HEK293 (cell line): ENCODE data around the gene CTSH.
"Not testable (repeated sequence)": the region's sequence is repeated elsewhere in the genome, so short reads cannot be mapped to it uniquely, and the experiment has no call there.

ENCODE experiments used
- CTCF ChIA-PET: fragments of 350-600 bp; formaldehyde crosslinking; extraction: SDS; loops from one replicate; lab custom pipeline; 2021; ENCODE audit warnings: antibody characterized with exemption; lab: Yijun Ruan, JAX
- POLR2A ChIA-PET: fragments of 300-600 bp; formaldehyde crosslinking; extraction: SDS; loops from one replicate; lab custom pipeline; 2020; ENCODE audit warnings: antibody characterized with exemption, inconsistent platforms; lab: Yijun Ruan, JAX
- H3K27ac ChIP-seq: fragments of 200-500 bp; sonication (Bioruptor generic); 2 replicates; pipeline ENCODE4 v1.5.1; 2014; ENCODE audit warnings: low read depth, low read length, control low read depth, inconsistent platforms; ENCODE audit errors: extremely low read depth
- H3K36me3 ChIP-seq, 2 experiments: fragments of 200-500 bp in 1 of 2; sonication (Bioruptor generic) in 1 of 2; 1 replicate in 1 of 2; 2 replicates in 1 of 2; pipeline ENCODE4 v1.5.1; 2014 to 2017; ENCODE audit warnings: inconsistent platforms in 2 of 2, low read length in 2 of 2; ENCODE audit not compliant: control insufficient read depth in 2 of 2, insufficient read depth in 1 of 2
- H3K4me1 ChIP-seq: fragments of 200-500 bp; sonication (Bioruptor generic); 2 replicates; pipeline ENCODE4 v1.5.1; 2014; ENCODE audit warnings: mild to moderate bottlenecking, low read length, inconsistent platforms; ENCODE audit not compliant: control insufficient read depth, insufficient read depth
- H3K4me3 ChIP-seq: 2 replicates; pipeline ENCODE4 v1.5.1; 2011; ENCODE audit warnings: low read depth, mild to moderate bottlenecking, control low read depth, low read length, moderate library complexity
- H3K9me3 ChIP-seq: fragments of 200-500 bp; sonication (Bioruptor generic); 2 replicates; pipeline ENCODE4 v1.5.1; 2014; ENCODE audit warnings: low read depth, low read length, inconsistent platforms; ENCODE audit not compliant: control insufficient read depth, insufficient read depth
- KLF17 ChIP-seq: fragments of 450-650 bp; formaldehyde crosslinking; IDR thresholded peaks from 2 replicates; pipeline ENCODE4 v1.5.1; 2016; ENCODE audit warnings: missing biosample characterization, missing genetic modification characterization
- MZF1 ChIP-seq: fragments of 450-650 bp; formaldehyde crosslinking; IDR thresholded peaks from 2 replicates; pipeline ENCODE4 v1.5.1; 2017; ENCODE audit warnings: missing biosample characterization, missing genetic modification characterization, borderline replicate concordance
- PBX3 ChIP-seq: sonication (generic); formaldehyde crosslinking; IDR thresholded peaks from 2 replicates; pipeline ENCODE4 v1.8.1; 2022; ENCODE audit warnings: mild to moderate bottlenecking, moderate library complexity, missing genetic modification reagents
- SCRT1 ChIP-seq: fragments of 450-650 bp; formaldehyde crosslinking; IDR thresholded peaks from 2 replicates; pipeline ENCODE4 v1.5.1; 2016; ENCODE audit warnings: missing biosample characterization, missing genetic modification characterization, borderline replicate concordance
- SCRT2 ChIP-seq: fragments of 450-650 bp; formaldehyde crosslinking; IDR thresholded peaks from 2 replicates; pipeline ENCODE4 v1.5.1; 2016; ENCODE audit warnings: missing biosample characterization, missing genetic modification characterization
- WT1 ChIP-seq: fragments of 450-650 bp; formaldehyde crosslinking; IDR thresholded peaks from 2 replicates; pipeline ENCODE4 v1.5.1; 2016; ENCODE audit warnings: missing biosample characterization, missing genetic modification characterization
- ZFP41 ChIP-seq: fragments of 450-650 bp; formaldehyde crosslinking; IDR thresholded peaks from 2 replicates; pipeline ENCODE4 v1.5.1; 2016; ENCODE audit warnings: missing biosample characterization, missing genetic modification characterization, borderline replicate concordance
- ZFP69B ChIP-seq: fragments of 450-650 bp; formaldehyde crosslinking; IDR thresholded peaks from 2 replicates; pipeline ENCODE4 v1.5.1; 2016; ENCODE audit warnings: missing biosample characterization, missing genetic modification characterization
- ZNF341 ChIP-seq: fragments of 450-650 bp; formaldehyde crosslinking; IDR thresholded peaks from 2 replicates; pipeline ENCODE4; 2016; ENCODE audit warnings: low read depth, missing biosample characterization, missing genetic modification characterization
- ZNF362 ChIP-seq: fragments of 450-650 bp; formaldehyde crosslinking; IDR thresholded peaks from 2 replicates; pipeline ENCODE4 v1.5.1; 2016; ENCODE audit warnings: missing biosample characterization, missing genetic modification characterization
- ZNF510 ChIP-seq: fragments of 450-650 bp; formaldehyde crosslinking; IDR thresholded peaks from 2 replicates; pipeline ENCODE4 v1.5.1; 2018; ENCODE audit warnings: mild to moderate bottlenecking, missing genetic modification characterization, missing biosample characterization; ENCODE audit not compliant: insufficient replicate concordance
- ZNF555 ChIP-seq: fragments of 450-650 bp; formaldehyde crosslinking; conservative IDR thresholded peaks from 2 replicates; pipeline ENCODE4 v1.5.1; 2017; ENCODE audit warnings: missing biosample characterization, mild to moderate bottlenecking, missing genetic modification characterization, inconsistent platforms
- ZNF561 ChIP-seq: fragments of 450-650 bp; IDR thresholded peaks from 2 replicates; pipeline ENCODE4 v1.5.1; 2018; ENCODE audit warnings: missing biosample characterization, missing genetic modification characterization, borderline replicate concordance
- ZNF670 ChIP-seq: fragments of 450-650 bp; formaldehyde crosslinking; IDR thresholded peaks from 2 replicates; pipeline ENCODE4 v1.5.1; 2016; ENCODE audit warnings: missing biosample characterization, missing genetic modification characterization, low read depth
- ZSCAN30 ChIP-seq: fragments of 450-650 bp; IDR thresholded peaks from 2 replicates; pipeline ENCODE4 v1.5.1; 2018; ENCODE audit warnings: missing biosample characterization, mild to moderate bottlenecking, missing genetic modification characterization, moderate library complexity

CTSH gene

GRCh38 chr15:78902281-78903032, 42.4 kb downstream of the CTSH start:
- H3K4me3 ChIP-seq, H3K27ac ChIP-seq, H3K4me1 ChIP-seq, H3K9me3 ChIP-seq: not testable (repeated sequence)
- H3K36me3 ChIP-seq, result peaks cover 84 to 98% of the 10 kb centered on the region in 2 experiments
- ChIA-PET POLR2A (interaction anchor here (0.5 kb wide), 1 partner anchor 603 kb away, joined by 7 read pairs; the partner anchor contains the start of gene SKIC8), CTCF (interaction anchor here (0.5 to 1.4 kb wide), 5 partner anchors 28 to 282 kb away, joined by 3 to 6 read pairs (median 3); no protein-coding TSS in a partner anchor)
- TF ChIP-seq WT1 (tag by site-specific recombination), result peak; percentile 33; the same call in 1 of the 2 replicates
- TF ChIP-seq, all 188 proteins: peak for 1; not testable (repeated sequence) for 187

- H3K9me3 ChIP-seq, H3K4me1 ChIP-seq, H3K27ac ChIP-seq, H3K4me3 ChIP-seq, POLR2A ChIA-PET: not testable (repeated sequence)
- TF ChIP-seq SCRT2 (tag by site-specific recombination) (peak; percentile 91), SCRT1 (peak; percentile 64; the same call in 1 of the 2 replicates)
- peaks cover 85 to 99% of the 10 kb centered on the region in 2 experiments for H3K36me3 ChIP-seq
- CTCF ChIA-PET, result interaction anchor here (1.2 to 1.3 kb wide), 2 partner anchors 9 to 127 kb away, joined by 3 read pairs; no protein-coding TSS in a partner anchor
Measured at GRCh38 chr15:78900819-78901533, 43.9 kb downstream of the CTSH start.

GRCh38 chr15:78898540-78898939, 46.3 kb downstream of the CTSH start:
- H3K4me3 ChIP-seq, result no peak overlapping the region
- H3K27ac ChIP-seq, result no peak overlapping the region
- TF ChIP-seq PBX3 (CRISPR knock-in tag) (no peak), ZNF510 (tag by site-specific recombination) (no peak), ZSCAN30 (no peak), KLF17 (tag by site-specific recombination) (no peak), ZNF362 (tag by site-specific recombination) (no peak), ZFP69B (tag by site-specific recombination) (no peak), ZNF670 (tag by site-specific recombination) (no peak)
- no peaks in the 10 kb centered on the region for H3K9me3 ChIP-seq
- ChIA-PET POLR2A (no interaction called here), CTCF (interaction anchor here (0.6 to 4.8 kb wide), 2 partner anchors 10 to 81 kb away, joined by 3 to 29 read pairs; no protein-coding TSS in a partner anchor)
- H3K4me1 ChIP-seq, result no peaks in the 10 kb centered on the region
- H3K36me3 ChIP-seq, result peaks cover 87 to 99% of the 10 kb centered on the region in 2 experiments

GRCh38 chr15:78895471-78895870, 49.4 kb downstream of the CTSH start:
- no peaks in the 10 kb centered on the region for H3K4me1 ChIP-seq
- no peak overlapping the region for H3K27ac ChIP-seq
- H3K9me3 ChIP-seq, result no peaks in the 10 kb centered on the region
- no peak for TF ChIP-seq MZF1 (tag by site-specific recombination)
- no peak for TF ChIP-seq ZNF341 (tag by site-specific recombination)
- TF ChIP-seq ZNF561 (tag by site-specific recombination), result no peak
- TF ChIP-seq ZNF555, result no peak
- TF ChIP-seq ZFP41 (tag by site-specific recombination), result no peak
- TF ChIP-seq, all 188 proteins: peak for 0
- Histone ChIP-seq H3K36me3 (peaks cover 93 to 100% of the 10 kb centered on the region in 2 experiments), H3K4me3 (no peak overlapping the region)
- ChIA-PET POLR2A (interaction anchor here (0.7 to 0.9 kb wide), 2 partner anchors 22 to 757 kb away, joined by 3 to 4 read pairs; no protein-coding TSS in a partner anchor), CTCF (interaction anchor here (4.8 kb wide), 1 partner anchor 13 kb away, joined by 29 read pairs; no protein-coding TSS in a partner anchor)
